Fibroblast of skin of right biceps (primary cell): Measurements from ENCODE around the gene PRRT4.

Experiments used
- DNase-seq: peaks from one replicate; pipeline ENCODE4 v3.0.0-alpha.2; 2013

The PRRT4 gene

GRCh38 chr7:128394904-128395496, 33.5 kb upstream of the PRRT4 start:
- no peak for DNase-seq

- DNase-seq = no peak
Observed at GRCh38 chr7:128393526-128394330, 32.2 kb upstream of the PRRT4 start.

GRCh38 chr7:128392446-128393327, 31.2 kb upstream of the PRRT4 start:
- DNase-seq = no peak

DNA sequence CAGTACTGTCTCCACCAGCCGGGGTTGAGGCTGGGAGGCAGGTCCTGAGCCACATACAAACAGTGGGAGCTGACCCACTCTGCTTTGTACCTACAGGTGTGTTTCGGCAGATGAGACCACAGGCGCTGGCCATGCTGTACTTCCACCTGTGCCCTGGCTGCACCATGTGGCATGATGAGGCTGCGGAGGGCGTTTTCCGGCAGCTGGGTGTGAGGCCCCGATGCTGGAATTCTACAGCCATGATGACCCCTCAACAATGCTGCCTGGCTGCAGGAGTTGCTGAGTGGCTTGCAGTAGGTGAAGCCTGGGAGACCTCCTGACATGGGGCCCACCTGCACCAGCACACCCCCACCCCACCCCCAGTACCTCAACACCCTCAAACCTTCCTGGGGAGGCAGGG, 30.3 kb upstream of the PRRT4 start:
- DNase-seq = no peak

GRCh38 chr7:128390871-128391565, 29.5 kb upstream of the PRRT4 start:
- no peak for DNase-seq

DNA sequence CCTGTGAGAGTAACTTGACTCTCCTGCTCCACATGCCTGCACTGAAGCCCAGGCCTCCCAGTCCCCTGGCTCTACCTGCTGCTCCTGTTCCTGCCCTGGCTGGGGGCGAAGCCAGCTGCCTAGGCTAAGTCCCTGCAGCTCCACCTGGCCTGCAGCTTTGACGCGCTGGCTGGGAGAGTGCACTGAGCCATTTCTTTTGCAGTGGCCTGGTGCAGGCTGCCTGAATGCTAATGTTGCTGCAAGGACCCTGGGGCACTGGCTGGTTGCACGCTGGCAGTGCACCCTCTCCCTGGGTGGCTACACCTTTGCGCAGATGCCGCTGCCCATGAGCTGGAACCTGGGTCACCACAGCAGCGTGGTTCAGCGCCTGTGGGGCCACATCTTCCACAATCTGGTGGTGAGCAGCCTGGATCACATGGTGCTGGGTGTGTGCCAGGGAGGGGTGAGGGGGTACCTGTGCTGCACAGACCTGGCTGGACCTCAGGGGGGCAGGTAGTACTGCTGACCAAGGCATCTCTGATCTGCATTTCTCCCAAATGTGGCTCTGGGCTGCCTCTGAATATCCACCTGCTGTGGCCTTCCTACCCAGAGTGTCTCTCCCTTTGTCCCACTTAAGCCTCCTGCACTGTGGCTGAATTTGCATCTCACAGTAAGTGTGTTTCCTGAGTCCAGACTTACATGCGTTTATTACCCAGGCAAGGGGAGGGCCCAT, 28.3 kb upstream of the PRRT4 start:
- DNase-seq = no peak

- no peak for DNase-seq
Observed at GRCh38 chr7:128389085-128389617, 27.7 kb upstream of the PRRT4 start.

DNA sequence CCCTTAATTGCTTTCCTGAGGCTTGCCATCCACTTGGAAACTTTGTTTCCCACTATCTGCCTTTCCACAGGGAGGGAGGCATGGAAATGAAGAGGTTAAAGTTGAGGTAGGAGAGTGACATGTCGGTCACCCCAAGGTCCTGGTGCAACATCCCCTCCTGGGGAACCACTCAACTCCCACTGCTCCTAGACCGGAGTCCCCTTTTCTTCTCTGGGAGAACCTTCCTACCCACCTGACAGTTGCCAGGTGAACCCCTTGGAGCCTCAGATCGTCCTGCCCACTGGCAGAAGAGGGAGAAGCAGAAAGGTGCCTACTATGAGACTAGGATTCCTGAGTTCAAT, 26.6 kb upstream of the PRRT4 start:
- DNase-seq = no peak

GRCh38 chr7:128387216-128388144, 26.0 kb upstream of the PRRT4 start:
- DNase-seq = peak; percentile 69

GRCh38 chr7:128385988-128386925, 24.8 kb upstream of the PRRT4 start:
- DNase-seq = no peak

DNA sequence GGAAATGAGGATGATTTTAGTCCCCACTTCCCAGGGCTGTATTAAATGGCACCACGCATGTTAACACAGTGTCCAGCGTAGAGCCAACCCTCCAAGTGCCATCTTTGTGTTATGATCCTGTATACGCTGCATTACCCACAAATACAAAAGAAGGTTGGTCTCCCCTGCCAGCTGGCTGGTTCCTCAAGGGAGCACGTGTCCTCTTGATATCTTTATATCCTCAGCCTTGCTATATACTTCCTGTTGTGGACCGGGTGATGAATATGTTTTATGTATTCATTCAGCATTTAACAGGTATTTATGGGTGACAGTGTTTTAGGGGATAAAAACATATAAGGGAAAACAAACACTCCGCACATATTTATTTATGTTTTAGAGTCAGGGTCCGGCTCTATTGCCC, 23.2 kb upstream of the PRRT4 start:
- DNase-seq = no peak

DNA sequence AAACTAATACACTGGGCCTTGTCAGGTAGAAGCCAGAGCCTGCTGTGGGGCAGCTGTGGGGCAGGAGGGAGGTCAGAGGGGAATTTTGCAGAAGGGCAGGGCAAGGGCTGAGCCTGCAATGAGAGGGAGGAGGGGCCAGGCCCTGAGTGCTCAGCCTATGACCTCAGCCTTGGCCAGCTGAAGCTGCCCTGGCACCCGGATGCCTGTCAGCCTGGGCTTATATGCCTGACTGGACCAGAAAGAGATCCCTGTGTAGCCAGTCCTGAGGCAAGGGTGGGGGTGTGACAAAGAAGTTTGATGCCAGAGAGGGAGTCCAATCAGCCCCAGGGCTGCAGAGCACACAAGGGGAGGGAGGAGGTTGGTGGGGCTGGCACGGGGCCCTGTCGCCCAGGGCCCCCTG, 22.3 kb upstream of the PRRT4 start:
- no peak for DNase-seq

DNA sequence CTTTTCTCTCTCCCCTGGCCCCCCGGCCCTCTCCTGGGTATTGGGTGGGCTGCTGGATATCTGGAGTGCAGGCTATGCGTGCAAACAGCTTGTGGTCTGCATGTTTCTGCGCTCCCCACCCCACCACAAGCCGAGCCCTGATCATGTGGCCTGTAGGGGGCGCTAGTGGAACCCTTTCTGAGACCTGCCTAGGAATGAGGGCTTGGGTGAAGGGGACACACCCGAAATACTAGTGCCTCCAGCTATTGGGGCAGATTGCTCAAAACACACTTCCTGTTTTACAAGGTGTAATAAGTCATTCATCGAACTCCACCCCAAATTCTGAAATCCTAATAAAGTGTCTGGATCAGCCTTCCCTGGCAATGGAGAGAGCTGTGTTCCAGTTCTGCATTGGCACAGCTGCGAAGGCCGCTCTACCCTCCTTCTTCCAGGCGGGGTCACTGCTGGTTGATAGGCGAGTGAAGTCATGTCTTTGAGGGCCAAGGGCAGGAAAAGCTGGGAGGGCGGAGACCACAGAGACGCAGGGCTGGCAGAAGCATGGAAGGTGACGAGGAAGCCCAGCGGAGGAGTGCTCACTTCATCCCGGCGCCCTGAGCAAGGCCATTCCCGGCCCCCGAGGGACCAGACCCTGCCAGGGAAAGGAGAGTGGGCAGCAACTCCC, 19.8 kb upstream of the PRRT4 start:
- DNase-seq = no peak

GRCh38 chr7:128380483-128381106, 19.1 kb upstream of the PRRT4 start:
- no peak for DNase-seq

GRCh38 chr7:128379900-128380479, 18.5 kb upstream of the PRRT4 start:
- DNase-seq = no peak

GRCh38 chr7:128378637-128379036, 17.1 kb upstream of the PRRT4 start:
- no peak for DNase-seq

GRCh38 chr7:128376077-128376476, 14.6 kb upstream of the PRRT4 start:
- DNase-seq = no peak

- DNase-seq = no peak
Observed at GRCh38 chr7:128374041-128374440, 12.6 kb upstream of the PRRT4 start.
